Non-pigmented ciliary epithelial cell (primary cell): Measurements from ENCODE around the gene ENPP7.
"Not testable (repeated sequence)": the region's sequence is repeated elsewhere in the genome, so short reads cannot be mapped to it uniquely, and the experiment has no call there.

Experiments
- DNase-seq: peaks from one replicate; pipeline ENCODE4 v3.0.0-alpha.2; 2010; ENCODE audit warnings: low read depth

ENPP7 gene

GRCh38 chr17:79749958-79750357 lies 19.2 kb downstream of the ENPP7 start:
- DNase-seq, result no peak

GRCh38 chr17:79750650-79751545 lies 20.2 kb downstream of the ENPP7 start:
- DNase-seq, result no peak

- DNase-seq, result no peak
Observed at GRCh38 chr17:79752175-79752574, 21.4 kb downstream of the ENPP7 start.

GRCh38 chr17:79754370-79754769 lies 23.6 kb downstream of the ENPP7 start:
- no peak for DNase-seq

GRCh38 chr17:79754903-79755302 lies 24.2 kb downstream of the ENPP7 start:
- DNase-seq, result not testable (repeated sequence)

GRCh38 chr17:79755591-79755990 lies 24.8 kb downstream of the ENPP7 start:
- no peak for DNase-seq

- DNase-seq, result no peak
Observed at GRCh38 chr17:79757140-79757745, 26.5 kb downstream of the ENPP7 start.

- no peak for DNase-seq
Observed at GRCh38 chr17:79758271-79758670, 27.5 kb downstream of the ENPP7 start.

GRCh38 chr17:79760197-79760906 lies 29.6 kb downstream of the ENPP7 start:
- no peak for DNase-seq

- no peak for DNase-seq
Observed at GRCh38 chr17:79761894-79762589, 31.3 kb downstream of the ENPP7 start.

- DNase-seq, result no peak
Observed at GRCh38 chr17:79765708-79766107, 35.0 kb downstream of the ENPP7 start.

GRCh38 chr17:79769570-79770506 lies 39.1 kb downstream of the ENPP7 start:
- DNase-seq, result no peak

GRCh38 chr17:79771276-79771675 lies 40.5 kb downstream of the ENPP7 start:
- DNase-seq, result no peak

- not testable (repeated sequence) for DNase-seq
Observed at GRCh38 chr17:79772726-79773125, 42.0 kb downstream of the ENPP7 start.

- DNase-seq, result no peak
Observed at GRCh38 chr17:79774561-79774975, 43.8 kb downstream of the ENPP7 start.

- DNase-seq, result no peak
Observed at GRCh38 chr17:79775632-79776031, 44.9 kb downstream of the ENPP7 start.

- no peak for DNase-seq
Observed at GRCh38 chr17:79776376-79777119, 45.8 kb downstream of the ENPP7 start.

- DNase-seq, result no peak
Observed at GRCh38 chr17:79777120-79777893, 46.6 kb downstream of the ENPP7 start.

GRCh38 chr17:79777894-79778503 lies 47.3 kb downstream of the ENPP7 start, which contains the start of gene CBX2:
Gene CBX2, plus strand, starts transcription at chr17:79778148. Its CDS starts 88 bp downstream, at chr17:79778236.
- DNase-seq, result no peak
